GM12801 (cell line): Measurements from ENCODE around the gene OR5H6.

Source experiments
- TF ChIP-seq, protein P1 (sequence below): IDR thresholded peaks from one replicate; pipeline ENCODE4 v1.5.1; 2011; ENCODE audit warnings: control low read depth; ENCODE audit not compliant: insufficient read length; ENCODE audit errors: extremely low read depth

Gene OR5H6

DNA sequence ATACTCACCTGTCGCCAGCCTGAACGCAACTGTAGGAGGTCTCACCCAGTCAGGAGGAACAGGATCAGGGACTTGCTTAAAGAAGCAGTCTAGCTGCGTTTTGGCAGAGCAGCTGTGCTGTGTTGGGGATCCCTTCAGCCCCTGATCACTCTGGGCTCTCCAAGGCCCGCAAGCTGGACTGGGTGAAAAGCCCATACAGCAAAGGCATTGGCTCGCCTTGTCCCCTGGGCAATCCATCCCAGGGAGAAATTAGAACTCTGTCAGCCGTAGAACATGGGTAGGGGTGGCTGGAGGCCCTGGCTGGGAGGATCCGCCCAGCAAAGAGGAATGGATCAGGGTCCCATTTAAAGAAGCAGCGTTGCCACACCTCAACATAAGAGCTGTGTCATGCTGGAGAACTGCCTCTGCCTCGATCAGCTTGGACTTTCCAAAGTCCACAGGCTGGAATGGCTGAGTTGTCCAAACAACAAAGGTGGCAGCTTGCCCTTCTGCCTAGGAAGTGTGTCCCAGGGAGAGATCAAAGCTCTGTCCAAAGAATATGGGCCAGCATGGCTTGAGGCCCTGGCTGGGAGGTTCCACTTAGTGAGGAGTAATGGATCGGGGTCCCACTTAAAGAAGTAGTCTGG is 27.4 kb downstream of the OR5H6 start:
- TF ChIP-seq, protein P1, sequence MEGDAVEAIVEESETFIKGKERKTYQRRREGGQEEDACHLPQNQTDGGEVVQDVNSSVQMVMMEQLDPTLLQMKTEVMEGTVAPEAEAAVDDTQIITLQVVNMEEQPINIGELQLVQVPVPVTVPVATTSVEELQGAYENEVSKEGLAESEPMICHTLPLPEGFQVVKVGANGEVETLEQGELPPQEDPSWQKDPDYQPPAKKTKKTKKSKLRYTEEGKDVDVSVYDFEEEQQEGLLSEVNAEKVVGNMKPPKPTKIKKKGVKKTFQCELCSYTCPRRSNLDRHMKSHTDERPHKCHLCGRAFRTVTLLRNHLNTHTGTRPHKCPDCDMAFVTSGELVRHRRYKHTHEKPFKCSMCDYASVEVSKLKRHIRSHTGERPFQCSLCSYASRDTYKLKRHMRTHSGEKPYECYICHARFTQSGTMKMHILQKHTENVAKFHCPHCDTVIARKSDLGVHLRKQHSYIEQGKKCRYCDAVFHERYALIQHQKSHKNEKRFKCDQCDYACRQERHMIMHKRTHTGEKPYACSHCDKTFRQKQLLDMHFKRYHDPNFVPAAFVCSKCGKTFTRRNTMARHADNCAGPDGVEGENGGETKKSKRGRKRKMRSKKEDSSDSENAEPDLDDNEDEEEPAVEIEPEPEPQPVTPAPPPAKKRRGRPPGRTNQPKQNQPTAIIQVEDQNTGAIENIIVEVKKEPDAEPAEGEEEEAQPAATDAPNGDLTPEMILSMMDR: no peak
